Stimulated activated effector memory CD8-positive, alpha-beta T cell treated with anti-CD3 and anti-CD28 coated beads, Interleukin-12 subunit alpha, Interleukin-12 subunit beta, amount 100 ng/mL, for 72 hours (primary cell): ENCODE results near the gene BRD3OS.

ENCODE experiments used
- ATAC-seq: fragments of 150-1000 bp; cut with Tn5 transposase; 2 replicates; pipeline ENCODE4 v1.10.0; 2021
- DNase-seq, 2 donors: peaks; one replicate each; pipeline ENCODE4 v3.0.0; 2021 to 2022; ENCODE audit warnings: low spot score in 2 of 2
- H3K27ac Mint-ChIP-seq: one replicate; pipeline ENCODE4 v1.8.0; 2022; ENCODE audit warnings: mild to moderate bottlenecking, mixed read lengths
- H3K36me3 Mint-ChIP-seq: one replicate; pipeline ENCODE4 v1.8.0; 2022; ENCODE audit warnings: mild to moderate bottlenecking, mixed read lengths
- H3K4me1 Mint-ChIP-seq: one replicate; pipeline ENCODE4 v1.8.0; 2022; ENCODE audit warnings: mixed read lengths
- H3K4me3 Mint-ChIP-seq: one replicate; pipeline ENCODE4 v1.8.0; 2022; ENCODE audit warnings: mild to moderate bottlenecking, mixed read lengths
- H3K9me3 Mint-ChIP-seq: one replicate; pipeline ENCODE4 v1.8.0; 2022; ENCODE audit warnings: mixed read lengths

BRD3OS gene

GRCh38 chr9:134024828-134025605 lies at the start of gene BRD3OS:
TSS of gene BRD3OS (plus strand) at chr9:134025481. CDS start at chr9:134026748, 1,267 bp downstream.
- H3K27ac Mint-ChIP-seq = no peak within 1 kb of the TSS
- peak within 1 kb of the TSS; percentile 71 for H3K4me3 Mint-ChIP-seq
- no peaks in the 10 kb centered on the region for H3K36me3 Mint-ChIP-seq
- no peaks in the 10 kb centered on the region for H3K9me3 Mint-ChIP-seq
- ATAC-seq (peak; percentile 94), DNase-seq (peak; percentile 81 to 90)
- peaks cover 10% of the 10 kb centered on the region for H3K4me1 Mint-ChIP-seq

GRCh38 chr9:133975511-133975910 lies 49.8 kb upstream of the BRD3OS start:
- no peak for DNase-seq
- H3K27ac Mint-ChIP-seq = no peak overlapping the region
- H3K4me1 Mint-ChIP-seq = peaks cover 17% of the 10 kb centered on the region
- H3K36me3 Mint-ChIP-seq = no peaks in the 10 kb centered on the region
- ATAC-seq = no peak
- H3K4me3 Mint-ChIP-seq = no peak overlapping the region
- H3K9me3 Mint-ChIP-seq = no peaks in the 10 kb centered on the region

GRCh38 chr9:133976191-133976861 lies 49.0 kb upstream of the BRD3OS start:
- Mint-ChIP-seq H3K36me3 (no peaks in the 10 kb centered on the region), H3K9me3 (no peaks in the 10 kb centered on the region), H3K4me3 (no peak overlapping the region), H3K4me1 (peaks cover 22% of the 10 kb centered on the region), H3K27ac (no peak overlapping the region)
- ATAC-seq (no peak), DNase-seq (no peak)

- Mint-ChIP-seq H3K9me3 (no peaks in the 10 kb centered on the region), H3K27ac (no peak overlapping the region), H3K36me3 (no peaks in the 10 kb centered on the region), H3K4me1 (peaks cover 22% of the 10 kb centered on the region), H3K4me3 (no peak overlapping the region)
- ATAC-seq (no peak), DNase-seq (no peak)
Observed at GRCh38 chr9:133976887-133977286, 48.4 kb upstream of the BRD3OS start.

GRCh38 chr9:133977421-133978201 lies 47.7 kb upstream of the BRD3OS start:
- ATAC-seq = no peak
- Mint-ChIP-seq H3K9me3 (no peaks in the 10 kb centered on the region), H3K4me1 (peaks cover 22% of the 10 kb centered on the region), H3K4me3 (no peak overlapping the region), H3K36me3 (no peaks in the 10 kb centered on the region), H3K27ac (no peak overlapping the region)
- DNase-seq = no peak

- no peak for DNase-seq
- Mint-ChIP-seq H3K4me3 (no peak overlapping the region), H3K27ac (no peak overlapping the region), H3K4me1 (peaks cover 19% of the 10 kb centered on the region), H3K9me3 (no peaks in the 10 kb centered on the region), H3K36me3 (no peaks in the 10 kb centered on the region)
- ATAC-seq = no peak
Observed at GRCh38 chr9:133978226-133978898, 46.9 kb upstream of the BRD3OS start.

GRCh38 chr9:133978899-133979272 lies 46.4 kb upstream of the BRD3OS start:
- ATAC-seq (no peak), DNase-seq (no peak)
- no peaks in the 10 kb centered on the region for H3K36me3 Mint-ChIP-seq
- no peak overlapping the region for H3K27ac Mint-ChIP-seq
- H3K4me1 Mint-ChIP-seq = peaks cover 14% of the 10 kb centered on the region
- no peaks in the 10 kb centered on the region for H3K9me3 Mint-ChIP-seq
- no peak overlapping the region for H3K4me3 Mint-ChIP-seq

- Mint-ChIP-seq H3K9me3 (no peaks in the 10 kb centered on the region), H3K36me3 (no peaks in the 10 kb centered on the region), H3K27ac (no peak overlapping the region), H3K4me1 (peaks cover 14% of the 10 kb centered on the region), H3K4me3 (no peak overlapping the region)
- ATAC-seq (no peak), DNase-seq (no peak)
Observed at GRCh38 chr9:133979273-133979920, 45.9 kb upstream of the BRD3OS start.

- Mint-ChIP-seq H3K9me3 (no peaks in the 10 kb centered on the region), H3K27ac (no peak overlapping the region), H3K4me3 (no peak overlapping the region), H3K4me1 (peaks cover 6% of the 10 kb centered on the region), H3K36me3 (no peaks in the 10 kb centered on the region)
- ATAC-seq = no peak
- DNase-seq = no peak
Observed at GRCh38 chr9:133979921-133980863, 45.1 kb upstream of the BRD3OS start.

- ATAC-seq = no peak
- no peak for DNase-seq
- peaks cover 5% of the 10 kb centered on the region for H3K4me1 Mint-ChIP-seq
- no peak overlapping the region for H3K4me3 Mint-ChIP-seq
- H3K9me3 Mint-ChIP-seq = no peaks in the 10 kb centered on the region
- H3K27ac Mint-ChIP-seq = no peak overlapping the region
- H3K36me3 Mint-ChIP-seq = no peaks in the 10 kb centered on the region
Observed at GRCh38 chr9:133980864-133981588, 44.3 kb upstream of the BRD3OS start.

- no peak overlapping the region for H3K27ac Mint-ChIP-seq
- no peak overlapping the region for H3K4me3 Mint-ChIP-seq
Observed at GRCh38 chr9:133981589-133981957, 43.7 kb upstream of the BRD3OS start.

GRCh38 chr9:133981958-133982681 lies 43.2 kb upstream of the BRD3OS start:
- H3K36me3 Mint-ChIP-seq = no peaks in the 10 kb centered on the region
- no peak overlapping the region for H3K4me3 Mint-ChIP-seq
- DNase-seq = no peak
- H3K4me1 Mint-ChIP-seq = peaks cover 5% of the 10 kb centered on the region
- no peak overlapping the region for H3K27ac Mint-ChIP-seq
- no peaks in the 10 kb centered on the region for H3K9me3 Mint-ChIP-seq
- ATAC-seq = no peak

More at GRCh38 chr9:133981589-133981957, 43.7 kb upstream of the BRD3OS start:
- DNase-seq (no peak), ATAC-seq (no peak)
- Mint-ChIP-seq H3K36me3 (no peaks in the 10 kb centered on the region), H3K9me3 (no peaks in the 10 kb centered on the region), H3K4me1 (peaks cover 5% of the 10 kb centered on the region)
